ENCODE results near the gene SPR.

SPR gene

DNA sequence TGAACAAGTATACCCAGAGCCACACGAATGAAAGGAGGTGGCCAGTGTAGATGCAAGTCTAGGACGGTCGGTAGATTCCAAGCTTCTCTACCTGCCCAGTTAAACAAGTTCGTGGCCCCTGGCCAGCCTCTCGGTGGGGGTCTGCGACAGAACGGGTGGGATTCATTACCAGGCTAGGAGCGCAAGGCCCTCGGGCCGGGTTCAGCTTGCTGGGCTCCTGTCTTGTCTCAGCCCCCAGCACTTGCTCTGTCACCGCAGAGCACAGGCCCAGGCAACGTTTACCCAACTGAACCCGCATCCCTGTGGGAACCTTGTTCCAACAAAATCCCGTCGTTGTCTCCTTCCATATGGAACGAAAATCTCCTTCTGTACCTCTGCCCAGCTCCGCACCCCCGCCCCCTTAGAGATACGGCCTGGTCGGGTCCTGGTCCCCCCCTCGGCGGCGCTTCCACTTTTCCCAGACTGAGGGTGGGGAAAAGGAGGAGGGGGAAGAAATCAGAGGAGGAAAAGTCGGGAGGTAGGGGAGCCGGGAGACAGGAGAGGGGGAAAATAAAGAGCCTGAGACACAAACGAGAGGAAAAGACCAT, 28.2 kb downstream of the SPR start:
- Histone ChIP-seq H3K9me2 (replicated peaks; ENCODE audit: low read depth, low read length) (no peaks in the 10 kb centered on the region), H3K36me3 (ENCODE audit: insufficient read depth, low read length) (no peaks in the 10 kb centered on the region), H3K27me3 (ENCODE audit: insufficient read depth, low read length, poor library complexity, severe bottlenecking) (no peaks in the 10 kb centered on the region), H3F3A (ENCODE audit: low read depth) (no peaks in the 10 kb centered on the region), H3K4me1 (ENCODE audit: insufficient read depth, low read length, poor library complexity, severe bottlenecking) (no peaks in the 10 kb centered on the region), H3K79me2 (ENCODE audit: insufficient read depth, low read length) (no peaks in the 10 kb centered on the region), H3K4me2 (ENCODE audit: low read depth, low read length, poor library complexity, severe bottlenecking) (no peak overlapping the region), H3K4me3 (ENCODE audit: low read length, poor library complexity, severe bottlenecking) (no peak overlapping the region), H3K9me3 (ENCODE audit: insufficient read depth, low read depth, low read length) (no peaks in the 10 kb centered on the region), H4K20me1 (ENCODE audit: insufficient read depth, low read length, poor library complexity, severe bottlenecking) (no peaks in the 10 kb centered on the region), H2AFZ (ENCODE audit: low read length) (no peak overlapping the region), H3K9ac (ENCODE audit: low read depth, low read length, poor library complexity, severe bottlenecking) (no peak overlapping the region)
- TF ChIP-seq EZH2phosphoT487 (IDR thresholded peaks at IDR 0.05; ENCODE audit: borderline replicate concordance), result no peak
- TF ChIP-seq, protein P1, sequence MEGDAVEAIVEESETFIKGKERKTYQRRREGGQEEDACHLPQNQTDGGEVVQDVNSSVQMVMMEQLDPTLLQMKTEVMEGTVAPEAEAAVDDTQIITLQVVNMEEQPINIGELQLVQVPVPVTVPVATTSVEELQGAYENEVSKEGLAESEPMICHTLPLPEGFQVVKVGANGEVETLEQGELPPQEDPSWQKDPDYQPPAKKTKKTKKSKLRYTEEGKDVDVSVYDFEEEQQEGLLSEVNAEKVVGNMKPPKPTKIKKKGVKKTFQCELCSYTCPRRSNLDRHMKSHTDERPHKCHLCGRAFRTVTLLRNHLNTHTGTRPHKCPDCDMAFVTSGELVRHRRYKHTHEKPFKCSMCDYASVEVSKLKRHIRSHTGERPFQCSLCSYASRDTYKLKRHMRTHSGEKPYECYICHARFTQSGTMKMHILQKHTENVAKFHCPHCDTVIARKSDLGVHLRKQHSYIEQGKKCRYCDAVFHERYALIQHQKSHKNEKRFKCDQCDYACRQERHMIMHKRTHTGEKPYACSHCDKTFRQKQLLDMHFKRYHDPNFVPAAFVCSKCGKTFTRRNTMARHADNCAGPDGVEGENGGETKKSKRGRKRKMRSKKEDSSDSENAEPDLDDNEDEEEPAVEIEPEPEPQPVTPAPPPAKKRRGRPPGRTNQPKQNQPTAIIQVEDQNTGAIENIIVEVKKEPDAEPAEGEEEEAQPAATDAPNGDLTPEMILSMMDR (conservative IDR thresholded peaks at IDR 0.05; ENCODE audit: low read length), result no peak

DNA sequence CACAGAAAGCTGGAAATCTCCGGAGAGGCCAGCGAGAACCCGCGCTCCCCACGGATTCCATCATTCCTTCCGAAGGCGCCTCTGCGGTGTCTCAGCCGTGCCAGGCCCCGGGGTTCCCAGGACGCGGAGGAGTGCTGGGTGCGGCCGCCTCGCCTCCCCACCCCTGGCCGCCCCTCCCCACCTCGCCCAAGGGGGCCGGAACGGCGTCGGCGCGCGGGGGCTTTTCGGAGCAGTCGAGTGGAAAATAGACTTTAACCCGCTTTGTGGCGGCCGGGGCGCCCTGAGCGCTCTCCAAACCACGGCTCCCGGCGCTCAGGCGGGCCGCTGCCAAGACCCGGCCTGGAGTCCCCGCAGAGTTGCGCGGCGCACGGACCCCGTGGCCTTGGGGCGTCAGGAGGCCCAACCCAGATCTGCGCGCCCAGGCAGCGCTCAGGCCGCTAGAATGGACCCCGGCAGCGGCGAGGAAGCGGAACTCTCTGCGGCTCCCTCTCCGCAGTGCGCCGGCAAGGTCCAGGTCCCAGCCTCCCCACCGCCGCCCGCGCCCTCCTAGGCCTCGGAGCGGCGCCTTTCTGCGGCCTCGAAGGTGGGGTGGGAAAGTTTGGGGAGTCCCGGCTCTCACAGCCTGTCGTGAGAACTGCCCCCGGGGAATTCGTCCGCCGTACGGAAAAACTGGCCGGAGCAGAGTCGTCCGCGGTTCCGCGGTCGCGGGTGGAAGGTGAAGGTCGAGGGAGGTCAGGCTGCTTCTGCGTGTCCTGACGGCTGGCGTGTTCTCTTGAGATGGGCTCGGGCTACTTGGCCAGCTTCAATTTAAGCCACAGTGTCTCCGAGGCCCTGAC, 28.9 kb downstream of the SPR start:
- no peak overlapping the region for H3K4me3 ChIP-seq (ENCODE audit: low read length, poor library complexity, severe bottlenecking)
- H3K4me1 ChIP-seq (ENCODE audit: insufficient read depth, low read length, poor library complexity, severe bottlenecking), result no peaks in the 10 kb centered on the region
- no peak overlapping the region for H3K4me2 ChIP-seq (ENCODE audit: low read depth, low read length, poor library complexity, severe bottlenecking)
- no peaks in the 10 kb centered on the region for H3K9me3 ChIP-seq (ENCODE audit: insufficient read depth, low read depth, low read length)
- H3F3A ChIP-seq (ENCODE audit: low read depth), result no peaks in the 10 kb centered on the region
- no peaks in the 10 kb centered on the region for H4K20me1 ChIP-seq (ENCODE audit: insufficient read depth, low read length, poor library complexity, severe bottlenecking)
- TF ChIP-seq, protein P1 (conservative IDR thresholded peaks at IDR 0.05; ENCODE audit: low read length), result no peak
- no peak for TF ChIP-seq EZH2phosphoT487 (IDR thresholded peaks at IDR 0.05; ENCODE audit: borderline replicate concordance)
- H3K36me3 ChIP-seq (ENCODE audit: insufficient read depth, low read length), result no peaks in the 10 kb centered on the region
- H3K27me3 ChIP-seq (ENCODE audit: insufficient read depth, low read length, poor library complexity, severe bottlenecking), result no peaks in the 10 kb centered on the region
- no peaks in the 10 kb centered on the region for H3K79me2 ChIP-seq (ENCODE audit: insufficient read depth, low read length)
- no peak overlapping the region for H2AFZ ChIP-seq (ENCODE audit: low read length)
- no peaks in the 10 kb centered on the region for H3K9me2 ChIP-seq (replicated peaks; ENCODE audit: low read depth, low read length)
- H3K9ac ChIP-seq (ENCODE audit: low read depth, low read length, poor library complexity, severe bottlenecking), result no peak overlapping the region

DNA sequence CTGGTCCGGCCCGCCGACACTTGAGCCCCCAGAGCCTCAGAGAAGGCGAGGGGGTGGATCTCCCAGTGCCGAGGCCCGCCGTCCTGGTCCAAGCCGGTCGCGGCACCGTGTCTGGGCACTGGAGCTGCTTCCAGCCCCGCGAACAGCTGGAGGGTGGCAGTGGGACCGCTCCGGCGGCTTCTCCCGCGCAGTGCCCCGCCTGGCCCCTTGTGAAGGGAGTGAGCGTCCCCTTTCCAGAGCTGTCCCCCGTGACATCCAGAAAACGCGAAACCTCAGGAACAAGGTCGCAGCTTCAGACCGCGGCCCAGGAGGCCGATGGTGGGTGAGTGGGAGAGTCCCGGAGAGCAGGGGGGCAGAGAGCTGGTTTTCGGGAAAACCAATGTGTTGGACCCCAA, 29.5 kb downstream of the SPR start:
- Histone ChIP-seq H3K4me3 (ENCODE audit: low read length, poor library complexity, severe bottlenecking) (no peak overlapping the region), H2AFZ (ENCODE audit: low read length) (no peak overlapping the region), H4K20me1 (ENCODE audit: insufficient read depth, low read length, poor library complexity, severe bottlenecking) (no peaks in the 10 kb centered on the region)

More for the DNA sequence above, 29.5 kb downstream of the SPR start:
- H3K9ac ChIP-seq (ENCODE audit: low read depth, low read length, poor library complexity, severe bottlenecking), result no peak overlapping the region
- H3K9me2 ChIP-seq (replicated peaks; ENCODE audit: low read depth, low read length), result no peaks in the 10 kb centered on the region
- no peaks in the 10 kb centered on the region for H3K36me3 ChIP-seq (ENCODE audit: insufficient read depth, low read length)
- H3F3A ChIP-seq (ENCODE audit: low read depth), result no peaks in the 10 kb centered on the region
- no peaks in the 10 kb centered on the region for H3K79me2 ChIP-seq (ENCODE audit: insufficient read depth, low read length)
- no peaks in the 10 kb centered on the region for H3K9me3 ChIP-seq (ENCODE audit: insufficient read depth, low read depth, low read length)
- H3K4me1 ChIP-seq (ENCODE audit: insufficient read depth, low read length, poor library complexity, severe bottlenecking), result no peaks in the 10 kb centered on the region
- no peak for TF ChIP-seq EZH2phosphoT487 (IDR thresholded peaks at IDR 0.05; ENCODE audit: borderline replicate concordance)
- TF ChIP-seq, protein P1 (conservative IDR thresholded peaks at IDR 0.05; ENCODE audit: low read length), result no peak
- H3K27me3 ChIP-seq (ENCODE audit: insufficient read depth, low read length, poor library complexity, severe bottlenecking), result no peaks in the 10 kb centered on the region
- no peak overlapping the region for H3K4me2 ChIP-seq (ENCODE audit: low read depth, low read length, poor library complexity, severe bottlenecking)

Data from Loucy (cell line).